OCI-LY7 (cell line): Measurements from ENCODE around the gene IL5RA. TPM values are rescaled to one million over a fixed set of nuclear protein-coding genes. Genes with fewer than 3 reads are reported as not detected.

Source experiments
- BruUV-seq: library from RNA; stranded (reverse); fragments of 400-500 nt; replicated peaks from 2 replicates; lab custom pipeline; 2021; lab: Mats Ljungman, UMichigan
- CTCF ChIA-PET: fragments of 300-600 bp; sonication (Branson Sonifier 250); formaldehyde crosslinking; loops from one replicate; lab custom pipeline; 2022; ENCODE audit warnings: antibody characterized with exemption; ENCODE audit not compliant: unreplicated experiment; lab: Charles Lee
- POLR2A ChIA-PET: fragments of 300-600 bp; sonication (Branson Sonifier 250); formaldehyde crosslinking; loops from one replicate; lab custom pipeline; 2022; ENCODE audit warnings: antibody characterized with exemption; lab: Charles Lee
- DNase-seq: peaks from one replicate; pipeline ENCODE4 v3.0.0-alpha.2; 2015; ENCODE audit warnings: low spot score
- H2AFZ ChIP-seq: fragments of 200-600 bp; sonication (generic), shearing (Covaris generic); 2 replicates; pipeline ENCODE4 v1.6.1; 2014; ENCODE audit warnings: mild to moderate bottlenecking, antibody characterized with exemption, low read length, moderate library complexity
- H3K27ac ChIP-seq: fragments of 200-600 bp; sonication (generic); 2 replicates; pipeline ENCODE4 v1.5.1; 2014; ENCODE audit warnings: mixed run types, low read depth, mild to moderate bottlenecking, moderate library complexity, low read length, inconsistent platforms; ENCODE audit not compliant: poor library complexity, severe bottlenecking
- H3K36me3 ChIP-seq: fragments of 200-600 bp; sonication (generic); 2 replicates; pipeline ENCODE4 v1.6.1; 2014; ENCODE audit warnings: mild to moderate bottlenecking, antibody characterized with exemption, low read length, moderate library complexity, mixed read lengths; ENCODE audit not compliant: insufficient read depth
- H3K4me1 ChIP-seq: fragments of 200-600 bp; sonication (generic); 2 replicates; pipeline ENCODE4 v1.5.1; 2014; ENCODE audit warnings: mild to moderate bottlenecking, low read length; ENCODE audit not compliant: insufficient read depth, poor library complexity, severe bottlenecking
- H3K4me2 ChIP-seq: fragments of 200-600 bp; sonication (generic); 2 replicates; pipeline ENCODE4 v1.6.1; 2014; ENCODE audit warnings: mild to moderate bottlenecking, low read length
- H3K4me3 ChIP-seq: fragments of 200-600 bp; sonication (generic); 2 replicates; pipeline ENCODE4 v1.5.1; 2014; ENCODE audit warnings: mild to moderate bottlenecking, low read depth, low read length; ENCODE audit not compliant: poor library complexity, severe bottlenecking
- H3K79me2 ChIP-seq: fragments of 200-600 bp; sonication (generic); 2 replicates; pipeline ENCODE4 v1.6.1; 2016; ENCODE audit warnings: low read depth, mild to moderate bottlenecking, low read length, moderate library complexity, mixed read lengths; ENCODE audit not compliant: insufficient read depth
- H3K9me2 ChIP-seq: fragments of 200-600 bp; sonication (generic); 2 replicates; pipeline ENCODE4 v1.6.1; 2016; ENCODE audit warnings: mild to moderate bottlenecking, low read length, mixed read lengths; ENCODE audit not compliant: insufficient read depth
- H3K9me3 ChIP-seq: fragments of 200-600 bp; sonication (generic); 2 replicates; pipeline ENCODE4 v1.6.1; 2014; ENCODE audit warnings: mild to moderate bottlenecking, mixed run types, low read length, mixed read lengths
- H4K20me1 ChIP-seq: fragments of 200-600 bp; sonication (generic); 2 replicates; pipeline ENCODE4 v1.6.1; 2014; ENCODE audit warnings: mild to moderate bottlenecking, antibody characterized with exemption, low read length, moderate library complexity, mixed read lengths; ENCODE audit not compliant: insufficient read depth
- CTCF ChIP-seq: fragments of 200-600 bp; sonication (generic); conservative IDR thresholded peaks from 2 replicates; pipeline ENCODE4 v1.5.1; 2014; ENCODE audit warnings: mild to moderate bottlenecking, antibody characterized with exemption, low read length, moderate library complexity, mixed read lengths
- EZH2phosphoT487 ChIP-seq: fragments of 200-600 bp; sonication (generic); IDR thresholded peaks from 2 replicates; pipeline ENCODE4 v1.6.1; 2018; ENCODE audit warnings: low read depth, borderline replicate concordance, mild to moderate bottlenecking, mixed run types, antibody characterized with exemption, low read length, moderate library complexity, mixed read lengths
- intact Hi-C: fragments of 100-400 bp; cut with micrococcal nuclease; formaldehyde crosslinking; loops from one replicate; pipeline ENCODE4 v1.10.0; 2022; ENCODE audit not compliant: unreplicated experiment
- total RNA-seq, 2 experiments: library from RNA; depleted of rRNA in 1 of 2; stranded (reverse); fragments of >200 nt in 1 of 2; shearing (Covaris generic) in 1 of 2; gene quantifications; 2 replicates each; pipeline ENCODE4 v1.2.3, GENCODE V29; 2014 to 2022

IL5RA gene
- total RNA-seq, 2 experiments from 2014 or later, result not detected

GRCh38 chr3:3119393-3119851, 9.2 kb upstream of the IL5RA start:
- CTCF ChIA-PET, result no interaction called here
- H3K79me2 ChIP-seq, result no peaks in the 10 kb centered on the region
- H3K4me1 ChIP-seq, result no peaks in the 10 kb centered on the region
- TF ChIP-seq CTCF, result no peak
- no peak for TF ChIP-seq EZH2phosphoT487
- no peaks in the 10 kb centered on the region for H3K9me3 ChIP-seq
- no TSS peak for BruUV-seq
- no peaks in the 10 kb centered on the region for H3K36me3 ChIP-seq
- H4K20me1 ChIP-seq, result no peaks in the 10 kb centered on the region
- H3K9me2 ChIP-seq, result no peaks in the 10 kb centered on the region
- POLR2A ChIA-PET, result interaction anchor here (1.1 kb wide), 1 partner anchor 23 kb away, joined by 3 read pairs; no protein-coding TSS in a partner anchor
- H2AFZ ChIP-seq, result no peak overlapping the region
- intact Hi-C loops, result no loop called here
- no peak overlapping the region for H3K27ac ChIP-seq
- no peak overlapping the region for H3K4me3 ChIP-seq
- H3K4me2 ChIP-seq, result no peak overlapping the region
- no peak for DNase-seq

GRCh38 chr3:3117651-3118050, 7.5 kb upstream of the IL5RA start:
- no peak for DNase-seq
- ChIA-PET POLR2A (no interaction called here), CTCF (no interaction called here)
- Histone ChIP-seq H3K27ac (no peak overlapping the region), H3K9me3 (no peaks in the 10 kb centered on the region), H3K79me2 (no peaks in the 10 kb centered on the region), H3K4me1 (no peaks in the 10 kb centered on the region), H2AFZ (no peak overlapping the region), H3K36me3 (no peaks in the 10 kb centered on the region), H4K20me1 (no peaks in the 10 kb centered on the region), H3K4me3 (no peak overlapping the region), H3K4me2 (no peak overlapping the region), H3K9me2 (no peaks in the 10 kb centered on the region)
- TF ChIP-seq EZH2phosphoT487, result no peak
- intact Hi-C loops, result no loop called here
- BruUV-seq, result no TSS peak

GRCh38 chr3:3113042-3113709, 3.0 kb upstream of the IL5RA start:
- no peak overlapping the region for H3K4me2 ChIP-seq
- TF ChIP-seq EZH2phosphoT487, result no peak
- no peak for TF ChIP-seq CTCF
- H3K79me2 ChIP-seq, result no peaks in the 10 kb centered on the region
- DNase-seq, result no peak
- no peaks in the 10 kb centered on the region for H4K20me1 ChIP-seq
- intact Hi-C loops, result no loop called here
- no peaks in the 10 kb centered on the region for H3K9me2 ChIP-seq
- H3K36me3 ChIP-seq, result no peaks in the 10 kb centered on the region
- POLR2A ChIA-PET, result interaction anchor here (0.6 to 0.8 kb wide), 2 partner anchors 12 to 819 kb away, joined by 3 read pairs; no protein-coding TSS in a partner anchor
- H3K4me1 ChIP-seq, result no peaks in the 10 kb centered on the region
- no peak overlapping the region for H2AFZ ChIP-seq
- no peak overlapping the region for H3K4me3 ChIP-seq
- H3K9me3 ChIP-seq, result no peaks in the 10 kb centered on the region
- BruUV-seq, result no TSS peak
- H3K27ac ChIP-seq, result no peak overlapping the region
- CTCF ChIA-PET, result no interaction called here
